C4-2B (cell line): ENCODE measurements around the gene MARS1.

Experiments used
- H3K27ac ChIP-seq: fragments of 450-650 bp; 2 replicates; pipeline ENCODE4 v1.5.1; 2017
- CTCF ChIP-seq: fragments of 450-650 bp; conservative IDR thresholded peaks from 2 replicates; pipeline ENCODE4 v1.5.1; 2017; ENCODE audit warnings: mild to moderate bottlenecking
- ZFX ChIP-seq: fragments of 450-650 bp; IDR thresholded peaks from 2 replicates; pipeline ENCODE4 v1.6.1; 2017

The MARS1 gene

GRCh38 chr12:57528831-57529555, 41.1 kb downstream of the MARS1 start:
- no peak for TF ChIP-seq ZFX
- no peak for TF ChIP-seq CTCF
- H3K27ac ChIP-seq = no peak overlapping the region

- TF ChIP-seq CTCF = no peak
- no peak for TF ChIP-seq ZFX
- no peak overlapping the region for H3K27ac ChIP-seq
Observed at GRCh38 chr12:57529831-57530230, 42.0 kb downstream of the MARS1 start.

GRCh38 chr12:57530396-57531142, 42.7 kb downstream of the MARS1 start:
- no peak overlapping the region for H3K27ac ChIP-seq
- TF ChIP-seq ZFX (no peak), CTCF (no peak)

GRCh38 chr12:57531836-57532235, 44.0 kb downstream of the MARS1 start:
- H3K27ac ChIP-seq = no peak overlapping the region
- TF ChIP-seq ZFX = no peak
- TF ChIP-seq CTCF = no peak

GRCh38 chr12:57533108-57533507, 45.2 kb downstream of the MARS1 start:
- no peak for TF ChIP-seq CTCF
- TF ChIP-seq ZFX = no peak
- no peak overlapping the region for H3K27ac ChIP-seq

- H3K27ac ChIP-seq = no peak overlapping the region
- TF ChIP-seq CTCF (no peak), ZFX (no peak)
Observed at GRCh38 chr12:57534250-57534649, 46.4 kb downstream of the MARS1 start.

- H3K27ac ChIP-seq = peak overlapping the region; percentile 51
- no peak for TF ChIP-seq ZFX
- no peak for TF ChIP-seq CTCF
Observed at GRCh38 chr12:57534991-57535543, 47.2 kb downstream of the MARS1 start.
